ENCODE results near the gene GLTP.

The GLTP gene

DNA sequence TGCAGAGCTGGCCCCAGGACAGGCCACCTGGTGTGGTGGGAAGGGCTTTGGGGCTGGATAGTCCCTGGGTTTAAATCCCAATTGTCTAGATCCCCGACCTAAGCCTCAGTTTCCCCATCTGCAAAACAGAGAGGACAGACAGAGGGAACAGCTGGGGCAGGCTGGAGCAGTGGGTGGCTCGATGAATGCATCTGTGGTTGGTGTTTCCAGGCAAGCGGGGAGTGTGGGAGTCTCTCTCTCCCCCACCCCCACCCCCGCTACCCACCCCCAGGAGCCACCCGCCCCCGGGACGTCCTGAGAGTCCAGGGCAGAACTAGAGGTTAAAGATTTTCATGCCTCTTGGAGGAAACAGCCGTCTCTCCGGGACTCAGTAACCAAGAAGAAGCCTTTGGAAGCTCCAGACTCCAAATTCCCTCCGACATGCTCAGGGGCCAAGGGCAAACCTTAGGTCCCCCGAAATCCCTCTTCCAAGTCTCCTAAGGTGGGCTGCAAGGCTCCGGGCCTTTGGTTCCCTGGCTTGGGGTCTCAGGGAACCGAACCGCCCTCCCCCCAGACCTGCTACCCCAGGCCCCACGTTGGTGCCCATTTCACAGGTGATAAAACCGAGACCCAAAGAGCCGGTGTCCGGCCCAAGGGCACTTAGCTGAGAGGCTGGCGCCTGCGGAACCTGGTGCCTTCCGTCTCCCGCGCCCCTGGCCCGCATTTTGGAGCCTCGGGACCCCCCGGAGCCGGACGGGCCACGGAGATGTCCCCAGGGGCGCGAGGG, 47.6 kb downstream of the GLTP start:
- H3K4me3 ChIP-seq (ENCODE audit: low read depth, low read length): no peak overlapping the region

DNA sequence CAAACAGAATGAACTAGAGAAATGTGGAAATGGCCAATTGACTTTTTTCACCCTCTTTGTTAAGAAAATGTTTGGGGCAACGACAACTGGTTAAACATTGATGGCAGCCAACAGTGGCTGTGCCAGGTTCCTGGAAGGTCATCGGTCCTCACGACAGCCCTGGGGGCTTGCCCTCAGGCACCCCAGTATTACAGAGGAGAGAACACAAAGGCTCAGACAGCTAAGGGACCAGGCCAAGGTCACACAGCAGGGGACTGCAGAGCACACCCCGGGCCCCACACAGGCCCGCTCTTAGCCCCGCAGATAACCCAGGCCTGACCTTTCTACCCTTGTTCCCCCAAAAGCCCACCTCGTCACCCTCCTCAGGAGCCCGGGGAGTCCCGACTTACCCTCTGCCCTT, 48.4 kb downstream of the GLTP start:
- TF ChIP-seq CTCF (IDR thresholded peaks at IDR 0.05; ENCODE audit: low read depth, low read length): no peak
- Histone ChIP-seq H3K9me3 (ENCODE audit: severe bottlenecking) (no peaks in the 10 kb centered on the region), H3K4me3 (ENCODE audit: low read depth, low read length) (no peak overlapping the region), H3K36me3 (no peaks in the 10 kb centered on the region), H3K27me3 (ENCODE audit: insufficient read depth, low read depth, severe bottlenecking) (no peaks in the 10 kb centered on the region), H3K27ac (no peak overlapping the region)
- no peak for DNase-seq

More for the DNA sequence above, 47.6 kb downstream of the GLTP start:
- Histone ChIP-seq H3K27me3 (ENCODE audit: insufficient read depth, low read depth, severe bottlenecking) (no peaks in the 10 kb centered on the region), H3K36me3 (no peaks in the 10 kb centered on the region), H3K9me3 (ENCODE audit: severe bottlenecking) (no peaks in the 10 kb centered on the region), H3K27ac (no peak overlapping the region)
- DNase-seq: no peak
- no peak for TF ChIP-seq CTCF (IDR thresholded peaks at IDR 0.05; ENCODE audit: low read depth, low read length)

- Histone ChIP-seq H3K4me3 (ENCODE audit: low read depth, low read length) (no peak overlapping the region), H3K36me3 (no peaks in the 10 kb centered on the region), H3K27me3 (ENCODE audit: insufficient read depth, low read depth, severe bottlenecking) (no peaks in the 10 kb centered on the region), H3K27ac (no peak overlapping the region), H3K9me3 (ENCODE audit: severe bottlenecking) (no peaks in the 10 kb centered on the region)
- no peak for TF ChIP-seq CTCF (IDR thresholded peaks at IDR 0.05; ENCODE audit: low read depth, low read length)
- DNase-seq: no peak
Observed at GRCh38 chr12:109831365-109831764, 49.0 kb downstream of the GLTP start.

GRCh38 chr12:109830718-109831117, 49.6 kb downstream of the GLTP start:
- no peak for DNase-seq
- Histone ChIP-seq H3K4me3 (ENCODE audit: low read depth, low read length) (no peak overlapping the region), H3K27ac (no peak overlapping the region), H3K36me3 (no peaks in the 10 kb centered on the region), H3K27me3 (ENCODE audit: insufficient read depth, low read depth, severe bottlenecking) (no peaks in the 10 kb centered on the region), H3K9me3 (ENCODE audit: severe bottlenecking) (no peaks in the 10 kb centered on the region)
- TF ChIP-seq CTCF (IDR thresholded peaks at IDR 0.05; ENCODE audit: low read depth, low read length): no peak

DNA sequence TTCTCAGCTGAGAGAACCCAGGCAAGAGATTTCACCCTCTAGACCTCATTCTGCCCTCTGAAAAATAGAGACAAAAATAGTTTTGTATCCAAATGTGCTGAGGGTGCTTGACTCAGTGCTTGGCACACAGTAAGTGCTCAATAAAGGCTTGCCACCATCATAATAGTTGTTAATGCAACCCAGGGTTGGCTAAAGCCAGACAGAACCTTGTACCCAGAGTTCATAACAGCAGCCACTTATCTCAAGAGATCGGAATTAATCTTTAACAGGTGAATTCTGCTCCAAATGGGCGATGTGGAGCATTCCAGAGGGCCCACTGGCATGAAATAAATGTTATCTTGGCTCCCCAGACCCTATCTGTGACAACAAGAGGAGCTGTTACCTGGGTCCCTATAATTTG, 50.1 kb downstream of the GLTP start:
- H3K9me3 ChIP-seq (ENCODE audit: severe bottlenecking): no peaks in the 10 kb centered on the region
- no peak overlapping the region for H3K27ac ChIP-seq
- no peak overlapping the region for H3K4me3 ChIP-seq (ENCODE audit: low read depth, low read length)
- H3K36me3 ChIP-seq: no peaks in the 10 kb centered on the region
- TF ChIP-seq CTCF (IDR thresholded peaks at IDR 0.05; ENCODE audit: low read depth, low read length): no peak
- H3K27me3 ChIP-seq (ENCODE audit: insufficient read depth, low read depth, severe bottlenecking): no peaks in the 10 kb centered on the region
- DNase-seq: no peak

DNA sequence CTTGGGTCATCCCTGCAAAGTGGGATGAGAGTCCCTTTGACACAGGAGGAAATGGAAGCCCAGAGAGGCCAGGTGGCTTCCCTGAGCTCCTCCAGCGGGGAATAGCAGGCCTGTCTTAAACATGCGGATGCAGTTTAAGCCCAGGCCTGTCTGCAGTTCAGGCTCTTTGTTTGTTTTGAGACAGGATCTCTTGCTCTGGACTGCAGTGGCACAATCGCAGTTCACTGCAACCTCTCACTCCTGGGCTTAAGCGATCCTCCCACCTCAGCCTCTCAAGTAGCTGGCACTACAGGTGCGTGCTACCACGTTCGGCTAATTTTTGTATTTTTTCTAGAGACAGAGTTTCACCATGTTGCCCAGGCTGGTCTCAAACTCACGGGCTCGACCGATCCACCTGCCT, 50.7 kb downstream of the GLTP start:
- TF ChIP-seq CTCF (IDR thresholded peaks at IDR 0.05; ENCODE audit: low read depth, low read length): no peak
- Histone ChIP-seq H3K27me3 (ENCODE audit: insufficient read depth, low read depth, severe bottlenecking) (no peaks in the 10 kb centered on the region), H3K27ac (0 out of 2 replicates have a peak overlapping the region, but pooled peaks have one; percentile 14), H3K36me3 (no peaks in the 10 kb centered on the region), H3K4me3 (ENCODE audit: low read depth, low read length) (no peak overlapping the region), H3K9me3 (ENCODE audit: severe bottlenecking) (no peaks in the 10 kb centered on the region)
- DNase-seq: no peak
